GM12878 (cell line): ENCODE results near the gene COL5A1.

Experiments used
- EZH2 ChIP-seq: IDR thresholded peaks from 2 replicates; pipeline ENCODE4 v1.6.1; 2012; ENCODE audit warnings: low read depth, mild to moderate bottlenecking, control low read depth, inconsistent platforms, low read length, borderline replicate concordance; ENCODE audit not compliant: control insufficient read depth
- KLF5 ChIP-seq: fragments of 450-650 bp; IDR thresholded peaks from 2 replicates; pipeline ENCODE4 v1.6.1; 2014; ENCODE audit warnings: mild to moderate bottlenecking; ENCODE audit not compliant: partially characterized antibody
- MEF2A ChIP-seq: IDR thresholded peaks from 2 replicates; pipeline ENCODE4 v1.6.1; 2011; ENCODE audit warnings: low read depth, mild to moderate bottlenecking, low read length, moderate library complexity; ENCODE audit not compliant: insufficient read depth
- NFYB ChIP-seq: IDR thresholded peaks from 2 replicates; pipeline ENCODE4 v1.6.1; 2011; ENCODE audit warnings: low read depth, mild to moderate bottlenecking, low read length, improper control_type of control experiment, moderate library complexity; ENCODE audit not compliant: insufficient read depth
- POLR2A ChIP-seq: IDR thresholded peaks from 2 replicates; pipeline ENCODE4 v1.6.1; 2011; ENCODE audit warnings: low read depth, mild to moderate bottlenecking, low read length
- RCOR1 ChIP-seq: conservative IDR thresholded peaks from 2 replicates; pipeline ENCODE4 v1.6.1; 2012; ENCODE audit warnings: low read depth, low read length, improper control_type of control experiment
- SMC3 ChIP-seq: IDR thresholded peaks from 2 replicates; pipeline ENCODE4 v1.6.1; 2011; ENCODE audit warnings: low read length, improper control_type of control experiment, borderline replicate concordance
- ZNF274 ChIP-seq: IDR thresholded peaks from one replicate; pipeline ENCODE4 v1.8.0; 2011; ENCODE audit not compliant: insufficient read length, insufficient read depth
- TF ChIP-seq, protein P1 (sequence below): IDR thresholded peaks from 2 replicates; pipeline ENCODE4 v1.6.1; 2011; ENCODE audit warnings: low read depth, low read length, improper control_type of control experiment, borderline replicate concordance
- TF ChIP-seq, protein P2 (sequence below): IDR thresholded peaks from 2 replicates; pipeline ENCODE4 v1.6.1; 2012; ENCODE audit warnings: mild to moderate bottlenecking, low read depth, low read length
- TF ChIP-seq, protein P3 (sequence below), 3 experiments: IDR thresholded peaks in 2 of 3; conservative IDR thresholded peaks in 1 of 3; 2 replicates each; pipeline ENCODE4 v1.5.1; 2011; ENCODE audit warnings: low read depth in 3 of 3, low read length in 3 of 3, mild to moderate bottlenecking in 3 of 3, control low read depth in 2 of 3, moderate library complexity in 2 of 3, inconsistent platforms in 1 of 3, mixed read lengths in 1 of 3; ENCODE audit not compliant: control insufficient read depth in 2 of 3, insufficient read depth in 1 of 3; ENCODE audit errors: extremely low read depth in 1 of 3
- TF ChIP-seq, protein P4 (sequence below): IDR thresholded peaks from 2 replicates; pipeline ENCODE4 v1.6.1; 2012; ENCODE audit warnings: low read depth, low read length, improper control_type of control experiment
- TF ChIP-seq, protein P5 (sequence below): fragments of 450-650 bp; IDR thresholded peaks from 2 replicates; pipeline ENCODE4 v1.6.1; 2016; ENCODE audit warnings: mild to moderate bottlenecking

DNA sequence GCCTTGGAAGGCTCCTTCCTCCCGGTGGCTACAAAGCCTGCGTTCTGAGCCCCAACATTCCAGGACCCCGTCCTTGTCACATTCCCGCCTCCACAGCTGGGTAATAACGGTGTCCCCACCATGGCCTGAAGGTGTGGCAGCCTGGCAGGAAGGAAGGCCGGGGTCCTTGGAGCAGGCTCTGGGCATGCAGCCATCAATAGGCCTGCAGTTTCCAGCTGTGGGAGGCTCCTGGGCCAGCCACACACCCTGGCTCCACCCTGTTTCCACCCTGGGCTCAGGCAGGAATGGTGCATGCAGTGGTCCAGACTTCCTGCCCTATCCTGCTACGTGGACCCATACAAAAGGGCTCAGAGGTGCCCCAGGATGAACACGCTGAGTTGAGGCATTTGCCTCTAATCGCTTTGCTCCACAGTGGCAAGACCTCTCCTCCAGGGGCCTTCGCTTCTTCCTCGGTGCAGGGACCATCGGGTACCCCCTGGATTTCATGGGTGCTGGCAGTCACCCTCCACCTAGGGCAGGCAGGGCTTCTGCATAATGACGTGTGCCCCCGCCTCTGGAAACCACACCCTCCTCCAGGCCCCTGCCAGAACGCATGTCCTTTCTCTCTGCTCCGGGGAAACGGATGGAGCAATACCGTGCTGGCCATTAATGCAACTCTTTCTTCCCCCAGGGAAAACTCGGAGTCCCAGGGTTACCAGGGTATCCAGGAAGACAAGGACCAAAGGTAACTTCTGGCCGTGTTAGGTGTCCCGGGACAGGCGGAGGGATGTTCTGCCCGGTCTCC is 143.9 kb downstream of the COL5A1 start:
- TF ChIP-seq POLR2A: no peak
- TF ChIP-seq, protein P1, sequence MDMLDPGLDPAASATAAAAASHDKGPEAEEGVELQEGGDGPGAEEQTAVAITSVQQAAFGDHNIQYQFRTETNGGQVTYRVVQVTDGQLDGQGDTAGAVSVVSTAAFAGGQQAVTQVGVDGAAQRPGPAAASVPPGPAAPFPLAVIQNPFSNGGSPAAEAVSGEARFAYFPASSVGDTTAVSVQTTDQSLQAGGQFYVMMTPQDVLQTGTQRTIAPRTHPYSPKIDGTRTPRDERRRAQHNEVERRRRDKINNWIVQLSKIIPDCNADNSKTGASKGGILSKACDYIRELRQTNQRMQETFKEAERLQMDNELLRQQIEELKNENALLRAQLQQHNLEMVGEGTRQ: no peak
- TF ChIP-seq, protein P2, sequence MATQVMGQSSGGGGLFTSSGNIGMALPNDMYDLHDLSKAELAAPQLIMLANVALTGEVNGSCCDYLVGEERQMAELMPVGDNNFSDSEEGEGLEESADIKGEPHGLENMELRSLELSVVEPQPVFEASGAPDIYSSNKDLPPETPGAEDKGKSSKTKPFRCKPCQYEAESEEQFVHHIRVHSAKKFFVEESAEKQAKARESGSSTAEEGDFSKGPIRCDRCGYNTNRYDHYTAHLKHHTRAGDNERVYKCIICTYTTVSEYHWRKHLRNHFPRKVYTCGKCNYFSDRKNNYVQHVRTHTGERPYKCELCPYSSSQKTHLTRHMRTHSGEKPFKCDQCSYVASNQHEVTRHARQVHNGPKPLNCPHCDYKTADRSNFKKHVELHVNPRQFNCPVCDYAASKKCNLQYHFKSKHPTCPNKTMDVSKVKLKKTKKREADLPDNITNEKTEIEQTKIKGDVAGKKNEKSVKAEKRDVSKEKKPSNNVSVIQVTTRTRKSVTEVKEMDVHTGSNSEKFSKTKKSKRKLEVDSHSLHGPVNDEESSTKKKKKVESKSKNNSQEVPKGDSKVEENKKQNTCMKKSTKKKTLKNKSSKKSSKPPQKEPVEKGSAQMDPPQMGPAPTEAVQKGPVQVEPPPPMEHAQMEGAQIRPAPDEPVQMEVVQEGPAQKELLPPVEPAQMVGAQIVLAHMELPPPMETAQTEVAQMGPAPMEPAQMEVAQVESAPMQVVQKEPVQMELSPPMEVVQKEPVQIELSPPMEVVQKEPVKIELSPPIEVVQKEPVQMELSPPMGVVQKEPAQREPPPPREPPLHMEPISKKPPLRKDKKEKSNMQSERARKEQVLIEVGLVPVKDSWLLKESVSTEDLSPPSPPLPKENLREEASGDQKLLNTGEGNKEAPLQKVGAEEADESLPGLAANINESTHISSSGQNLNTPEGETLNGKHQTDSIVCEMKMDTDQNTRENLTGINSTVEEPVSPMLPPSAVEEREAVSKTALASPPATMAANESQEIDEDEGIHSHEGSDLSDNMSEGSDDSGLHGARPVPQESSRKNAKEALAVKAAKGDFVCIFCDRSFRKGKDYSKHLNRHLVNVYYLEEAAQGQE: no peak
- TF ChIP-seq KLF5: no peak
- no peak for TF ChIP-seq RCOR1
- TF ChIP-seq, protein P3, sequence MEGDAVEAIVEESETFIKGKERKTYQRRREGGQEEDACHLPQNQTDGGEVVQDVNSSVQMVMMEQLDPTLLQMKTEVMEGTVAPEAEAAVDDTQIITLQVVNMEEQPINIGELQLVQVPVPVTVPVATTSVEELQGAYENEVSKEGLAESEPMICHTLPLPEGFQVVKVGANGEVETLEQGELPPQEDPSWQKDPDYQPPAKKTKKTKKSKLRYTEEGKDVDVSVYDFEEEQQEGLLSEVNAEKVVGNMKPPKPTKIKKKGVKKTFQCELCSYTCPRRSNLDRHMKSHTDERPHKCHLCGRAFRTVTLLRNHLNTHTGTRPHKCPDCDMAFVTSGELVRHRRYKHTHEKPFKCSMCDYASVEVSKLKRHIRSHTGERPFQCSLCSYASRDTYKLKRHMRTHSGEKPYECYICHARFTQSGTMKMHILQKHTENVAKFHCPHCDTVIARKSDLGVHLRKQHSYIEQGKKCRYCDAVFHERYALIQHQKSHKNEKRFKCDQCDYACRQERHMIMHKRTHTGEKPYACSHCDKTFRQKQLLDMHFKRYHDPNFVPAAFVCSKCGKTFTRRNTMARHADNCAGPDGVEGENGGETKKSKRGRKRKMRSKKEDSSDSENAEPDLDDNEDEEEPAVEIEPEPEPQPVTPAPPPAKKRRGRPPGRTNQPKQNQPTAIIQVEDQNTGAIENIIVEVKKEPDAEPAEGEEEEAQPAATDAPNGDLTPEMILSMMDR (IDR thresholded peaks at IDR 0.05 in 2 of 3, conservative IDR thresholded peaks at IDR 0.05 in 1 of 3; ENCODE audit: control insufficient read depth in 2 of 3, extremely low read depth in 1 of 3, insufficient read depth in 1 of 3, low read depth in 3 of 3, low read length in 3 of 3): no peak
- no peak for TF ChIP-seq ZNF274
- no peak for TF ChIP-seq MEF2A
- no peak for TF ChIP-seq SMC3
- TF ChIP-seq, protein P4, sequence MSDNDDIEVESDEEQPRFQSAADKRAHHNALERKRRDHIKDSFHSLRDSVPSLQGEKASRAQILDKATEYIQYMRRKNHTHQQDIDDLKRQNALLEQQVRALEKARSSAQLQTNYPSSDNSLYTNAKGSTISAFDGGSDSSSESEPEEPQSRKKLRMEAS: no peak
- TF ChIP-seq NFYB: no peak
- TF ChIP-seq, protein P5, sequence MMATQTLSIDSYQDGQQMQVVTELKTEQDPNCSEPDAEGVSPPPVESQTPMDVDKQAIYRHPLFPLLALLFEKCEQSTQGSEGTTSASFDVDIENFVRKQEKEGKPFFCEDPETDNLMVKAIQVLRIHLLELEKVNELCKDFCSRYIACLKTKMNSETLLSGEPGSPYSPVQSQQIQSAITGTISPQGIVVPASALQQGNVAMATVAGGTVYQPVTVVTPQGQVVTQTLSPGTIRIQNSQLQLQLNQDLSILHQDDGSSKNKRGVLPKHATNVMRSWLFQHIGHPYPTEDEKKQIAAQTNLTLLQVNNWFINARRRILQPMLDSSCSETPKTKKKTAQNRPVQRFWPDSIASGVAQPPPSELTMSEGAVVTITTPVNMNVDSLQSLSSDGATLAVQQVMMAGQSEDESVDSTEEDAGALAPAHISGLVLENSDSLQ: no peak
- TF ChIP-seq EZH2: no peak
